ENCODE data around the gene BRIX1. TPM values are rescaled to one million over a fixed set of nuclear protein-coding genes. Genes with fewer than 3 reads are reported as not detected.

Gene BRIX1
- 38.7 and 88.9 TPM in 2 replicates for total RNA-seq

- peak; percentile 97 for DNase-seq (ENCODE audit: low read depth)
- H3K4me3 ChIP-seq (ENCODE audit: low read depth, low read length), result peak within 1 kb of the TSS; percentile 98
- TF ChIP-seq CTCF (IDR thresholded peaks at IDR 0.05; ENCODE audit: insufficient read depth, low read depth, low read length), result no peak
Observed at GRCh38 chr5:34915139-34915855, at the start of gene BRIX1, which contains the start of gene RAD1. Gene BRIX1, plus strand, starts transcription at chr5:34915711. Its CDS starts 28 bp downstream, at chr5:34915739. Gene RAD1, minus strand, starts transcription at chr5:34915504. Its CDS starts 612 bp downstream, at chr5:34914892.

- TF ChIP-seq CTCF (IDR thresholded peaks at IDR 0.05; ENCODE audit: insufficient read depth, low read depth, low read length), result no peak
- no peak for DNase-seq (ENCODE audit: low read depth)
Observed at GRCh38 chr5:34866989-34867471, 48.5 kb upstream of the BRIX1 start.

GRCh38 chr5:34867660-34868059, 47.9 kb upstream of the BRIX1 start:
- H3K4me3 ChIP-seq (ENCODE audit: low read depth, low read length), result no peak overlapping the region
- DNase-seq (ENCODE audit: low read depth), result no peak
- TF ChIP-seq CTCF (IDR thresholded peaks at IDR 0.05; ENCODE audit: insufficient read depth, low read depth, low read length), result no peak

More at GRCh38 chr5:34866989-34867471, 48.5 kb upstream of the BRIX1 start:
- no peak overlapping the region for H3K4me3 ChIP-seq (ENCODE audit: low read depth, low read length)

GRCh38 chr5:34868791-34869190, 46.7 kb upstream of the BRIX1 start:
- TF ChIP-seq CTCF (IDR thresholded peaks at IDR 0.05; ENCODE audit: insufficient read depth, low read depth, low read length), result no peak
- DNase-seq (ENCODE audit: low read depth), result no peak
- H3K4me3 ChIP-seq (ENCODE audit: low read depth, low read length), result no peak overlapping the region

GRCh38 chr5:34869256-34869655, 46.3 kb upstream of the BRIX1 start:
- no peak overlapping the region for H3K4me3 ChIP-seq (ENCODE audit: low read depth, low read length)
- DNase-seq (ENCODE audit: low read depth), result no peak
- no peak for TF ChIP-seq CTCF (IDR thresholded peaks at IDR 0.05; ENCODE audit: insufficient read depth, low read depth, low read length)

- no peak overlapping the region for H3K4me3 ChIP-seq (ENCODE audit: low read depth, low read length)
- no peak for DNase-seq (ENCODE audit: low read depth)
- no peak for TF ChIP-seq CTCF (IDR thresholded peaks at IDR 0.05; ENCODE audit: insufficient read depth, low read depth, low read length)
Observed at GRCh38 chr5:34870382-34870781, 45.1 kb upstream of the BRIX1 start.
